Smooth muscle cell of the coronary artery (primary cell): ENCODE measurements around the gene KRTAP9-9. TPM values are rescaled to one million over a fixed set of nuclear protein-coding genes. Genes with fewer than 3 reads are reported as not detected.

ENCODE experiments used
- total RNA-seq: library from RNA; depleted of rRNA; stranded (reverse); fragments of >200 nt; gene quantifications from 2 replicates; pipeline ENCODE4 v1.2.3, GENCODE V29; 2014; ENCODE audit warnings: low replicate concordance

Gene KRTAP9-9
- total RNA-seq: not detected in 2 replicates

GRCh38 chr17:41255381-41256290 lies at the start of gene KRTAP9-9:
TSS of gene KRTAP9-9 (plus strand) at chr17:41255384.

GRCh38 chr17:41226598-41227095 lies 28.5 kb upstream of the KRTAP9-9 start, which contains the start of gene KRTAP9-2:
TSS of gene KRTAP9-2 (plus strand) at chr17:41226648. CDS start at chr17:41226655, 7 bp downstream.

GRCh38 chr17:41232399-41233105 lies 22.6 kb upstream of the KRTAP9-9 start, which contains the start of gene KRTAP9-3:
TSS of gene KRTAP9-3 (plus strand) at chr17:41232449. CDS start at chr17:41232502, 53 bp downstream.

GRCh38 chr17:41237949-41238437 lies 17.2 kb upstream of the KRTAP9-9 start, which contains the start of gene KRTAP9-8:
TSS of gene KRTAP9-8 (plus strand) at chr17:41237999. CDS start at chr17:41238052, 53 bp downstream.

GRCh38 chr17:41249637-41250240 lies 5.4 kb upstream of the KRTAP9-9 start, which contains the start of gene KRTAP9-4:
TSS of gene KRTAP9-4 (plus strand) at chr17:41249687. CDS start at chr17:41249721, 34 bp downstream.

GRCh38 chr17:41265078-41265477 lies 9.9 kb downstream of the KRTAP9-9 start, which contains the start of gene KRTAP9-6:
TSS of gene KRTAP9-6 (plus strand) at chr17:41265378. CDS start at chr17:41265378, 0 bp downstream.

GRCh38 chr17:41275648-41276190 lies 20.5 kb downstream of the KRTAP9-9 start, which contains the start of gene KRTAP9-7:
TSS of gene KRTAP9-7 (plus strand) at chr17:41275698. CDS start at chr17:41275698, 0 bp downstream.

GRCh38 chr17:41301916-41302901 lies 47.0 kb downstream of the KRTAP9-9 start, which contains the start of gene KRTAP29-1:
TSS of gene KRTAP29-1 (minus strand) at chr17:41302851. CDS start at chr17:41302851, 0 bp downstream.

Other genes starting within 250 kb of the KRTAP9-9 start
- gene KRTAP3-1, start 246.3 kb upstream of the KRTAP9-9 start, total RNA-seq: not detected in 2 replicates
- not detected in 2 replicates for gene KRTAP1-5, start 228.2 kb upstream of the KRTAP9-9 start, total RNA-seq
- gene KRTAP1-4, start 225.2 kb upstream of the KRTAP9-9 start, total RNA-seq: not detected in 2 replicates
- not detected in 2 replicates for gene KRTAP1-3, start 220.5 kb upstream of the KRTAP9-9 start, total RNA-seq
- not detected in 2 replicates for gene KRTAP1-1, start 213.9 kb upstream of the KRTAP9-9 start, total RNA-seq
- gene KRTAP2-1, start 208.1 kb upstream of the KRTAP9-9 start, total RNA-seq: not detected in 2 replicates
- not detected in 2 replicates for gene KRTAP2-2, start 200.2 kb upstream of the KRTAP9-9 start, total RNA-seq
- gene KRTAP2-3, start 195.3 kb upstream of the KRTAP9-9 start, total RNA-seq: not detected in 2 replicates
- gene KRTAP2-4, start 189.5 kb upstream of the KRTAP9-9 start, total RNA-seq: not detected in 2 replicates
- gene KRTAP4-7, start 171.2 kb upstream of the KRTAP9-9 start, total RNA-seq: not detected in 2 replicates
- gene KRTAP4-8, start 157.2 kb upstream of the KRTAP9-9 start, total RNA-seq: not detected in 2 replicates
- gene KRTAP4-16, start 153.2 kb upstream of the KRTAP9-9 start, total RNA-seq: not detected in 2 replicates
- not detected in 2 replicates for gene KRTAP4-9, start 150.0 kb upstream of the KRTAP9-9 start, total RNA-seq
- gene KRTAP4-11, start 137.0 kb upstream of the KRTAP9-9 start, total RNA-seq: not detected in 2 replicates
- not detected in 2 replicates for gene KRTAP4-12, start 131.2 kb upstream of the KRTAP9-9 start, total RNA-seq
- gene KRTAP4-6, start 114.8 kb upstream of the KRTAP9-9 start, total RNA-seq: not detected in 2 replicates
- not detected in 2 replicates for gene KRTAP4-5, start 105.6 kb upstream of the KRTAP9-9 start, total RNA-seq
- gene KRTAP4-4, start 94.6 kb upstream of the KRTAP9-9 start, total RNA-seq: not detected in 2 replicates
- not detected in 2 replicates for gene KRTAP4-3, start 87.2 kb upstream of the KRTAP9-9 start, total RNA-seq
- not detected in 2 replicates for gene KRTAP4-2, start 77.2 kb upstream of the KRTAP9-9 start, total RNA-seq
- not detected in 2 replicates for gene KRTAP4-1, start 70.5 kb upstream of the KRTAP9-9 start, total RNA-seq
- not detected in 2 replicates for gene KRTAP9-1, start 65.5 kb upstream of the KRTAP9-9 start, total RNA-seq
- not detected in 2 replicates for gene KRTAP9-2, start 28.7 kb upstream of the KRTAP9-9 start, total RNA-seq
- gene KRTAP9-3, start 22.9 kb upstream of the KRTAP9-9 start, total RNA-seq: not detected in 2 replicates
- gene KRTAP9-8, start 17.4 kb upstream of the KRTAP9-9 start, total RNA-seq: not detected in 2 replicates
- gene KRTAP9-4, start 5.7 kb upstream of the KRTAP9-9 start, total RNA-seq: not detected in 2 replicates
- gene KRTAP9-6, start 10.0 kb downstream of the KRTAP9-9 start, total RNA-seq: not detected in 2 replicates
- gene KRTAP9-7, start 20.3 kb downstream of the KRTAP9-9 start, total RNA-seq: not detected in 2 replicates
- gene KRTAP29-1, start 47.5 kb downstream of the KRTAP9-9 start, total RNA-seq: not detected in 2 replicates
- gene KRTAP16-1, start 53.9 kb downstream of the KRTAP9-9 start, total RNA-seq: not detected in 2 replicates
- gene KRTAP17-1, start 60.3 kb downstream of the KRTAP9-9 start, total RNA-seq: not detected in 2 replicates
- not detected in 2 replicates for gene KRT33A, start 95.4 kb downstream of the KRTAP9-9 start, total RNA-seq
- gene KRT33B, start 114.4 kb downstream of the KRTAP9-9 start, total RNA-seq: not detected in 2 replicates
- gene KRT34, start 126.9 kb downstream of the KRTAP9-9 start, total RNA-seq: under 0.01 TPM in 1 of 2 replicates, not detected in the other
- not detected in 2 replicates for gene KRT31, start 142.2 kb downstream of the KRTAP9-9 start, total RNA-seq
- not detected in 2 replicates for gene KRT37, start 169.2 kb downstream of the KRTAP9-9 start, total RNA-seq
- under 0.01 TPM in 1 of 2 replicates, not detected in the other for gene KRT38, start 185.6 kb downstream of the KRTAP9-9 start, total RNA-seq
- not detected in 2 replicates for gene KRT32, start 212.0 kb downstream of the KRTAP9-9 start, total RNA-seq
- gene KRT35, start 225.8 kb downstream of the KRTAP9-9 start, total RNA-seq: not detected in 2 replicates
- gene KRT36, start 234.5 kb downstream of the KRTAP9-9 start, total RNA-seq: 0.08 and 0.12 TPM in 2 replicates